ENCODE results near the gene LTBP1.

- TF ChIP-seq CTCF (conservative IDR thresholded peaks at IDR 0.05 in 1 of 2, IDR thresholded peaks at IDR 0.05 in 1 of 2; ENCODE audit: extremely low read depth in 1 of 2, insufficient read depth in 1 of 2, low read depth in 1 of 2, low read length in 2 of 2) (no peak), EZH2 (IDR thresholded peaks at IDR 0.05; ENCODE audit: borderline replicate concordance, low read length) (no peak)
These were observed 389.4 kb downstream of the LTBP1 start for GRCh38 chr2:33336036-33336625.
